Skeletal muscle tissue (tissue), 4 donors: ENCODE data around the gene UCK2. TPM values are rescaled to one million over a fixed set of nuclear protein-coding genes. Genes with fewer than 3 reads are reported as not detected.

Experiments used
- H3K27ac ChIP-seq: one replicate; pipeline ENCODE4 v1.7.0; 2013; ENCODE audit warnings: mild to moderate bottlenecking, low read depth, low read length, inconsistent platforms
- H3K27me3 ChIP-seq, 3 donors: one replicate each; pipeline ENCODE4 v1.7.0; 2013; ENCODE audit warnings: low read length in 3 of 3; ENCODE audit not compliant: control insufficient read depth in 3 of 3, insufficient read depth in 3 of 3
- H3K36me3 ChIP-seq, 3 donors: one replicate each; pipeline ENCODE4 v1.7.0; 2013; ENCODE audit warnings: low read length in 3 of 3; ENCODE audit not compliant: control insufficient read depth in 3 of 3, insufficient read depth in 3 of 3
- H3K4me1 ChIP-seq, 3 donors: one replicate each; pipeline ENCODE4 v1.7.0; 2013; ENCODE audit warnings: low read length in 3 of 3, mild to moderate bottlenecking in 3 of 3; ENCODE audit not compliant: control insufficient read depth in 3 of 3, insufficient read depth in 3 of 3
- H3K4me3 ChIP-seq, 3 donors: one replicate each; pipeline ENCODE4 v1.7.0; 2013; ENCODE audit warnings: low read length in 3 of 3
- H3K9ac ChIP-seq, 3 donors: one replicate each; pipeline ENCODE4 v1.7.0; 2013; ENCODE audit warnings: low read length in 3 of 3, mild to moderate bottlenecking in 3 of 3, moderate library complexity in 2 of 3, low read depth in 1 of 3
- H3K9me3 ChIP-seq, 3 donors: one replicate each; pipeline ENCODE4 v1.7.0; 2013; ENCODE audit warnings: low read length in 3 of 3; ENCODE audit not compliant: control insufficient read depth in 3 of 3
- total RNA-seq: library from RNA; depleted of rRNA; stranded (reverse); fragments of >200 nt; gene quantifications from one replicate; pipeline ENCODE4 v1.2.3, GENCODE V29; 2014
- donor health status: Osteomylitis.

Gene UCK2
- total RNA-seq, 1 donor from 2014 or later: 26.1 TPM

DNA sequence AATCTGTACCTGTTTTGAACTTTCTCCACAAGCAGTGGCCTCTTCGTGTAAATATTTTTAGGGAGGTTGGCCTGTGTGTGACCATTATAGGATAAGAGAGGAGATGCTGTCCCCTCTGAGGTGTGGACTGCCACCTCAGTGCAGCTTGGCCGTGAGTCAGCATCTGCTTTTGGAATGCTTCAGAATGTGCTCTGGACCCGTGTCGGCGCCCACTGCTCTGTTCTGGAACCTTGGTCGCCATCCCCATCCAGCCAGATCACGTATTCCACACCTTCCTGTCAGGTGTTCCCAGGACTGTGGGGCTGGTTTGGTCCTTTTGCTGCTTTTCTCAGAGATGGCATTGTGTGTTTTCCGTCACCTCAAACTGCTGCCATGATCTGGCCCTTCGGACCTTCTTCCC, 5.5 kb downstream of the UCK2 start:
- H3K27me3 ChIP-seq: no peaks in the 10 kb centered on the region
- H3K9ac ChIP-seq: peak overlapping the region in 1 of 3 donors; percentile 51
- no peaks in the 10 kb centered on the region for H3K36me3 ChIP-seq
- no peaks in the 10 kb centered on the region for H3K9me3 ChIP-seq
- H3K4me1 ChIP-seq: peaks cover 13 to 30% (median 16%) of the 10 kb centered on the region in 3 donors
- H3K4me3 ChIP-seq: no peak overlapping the region
- H3K27ac ChIP-seq: no peak overlapping the region

DNA sequence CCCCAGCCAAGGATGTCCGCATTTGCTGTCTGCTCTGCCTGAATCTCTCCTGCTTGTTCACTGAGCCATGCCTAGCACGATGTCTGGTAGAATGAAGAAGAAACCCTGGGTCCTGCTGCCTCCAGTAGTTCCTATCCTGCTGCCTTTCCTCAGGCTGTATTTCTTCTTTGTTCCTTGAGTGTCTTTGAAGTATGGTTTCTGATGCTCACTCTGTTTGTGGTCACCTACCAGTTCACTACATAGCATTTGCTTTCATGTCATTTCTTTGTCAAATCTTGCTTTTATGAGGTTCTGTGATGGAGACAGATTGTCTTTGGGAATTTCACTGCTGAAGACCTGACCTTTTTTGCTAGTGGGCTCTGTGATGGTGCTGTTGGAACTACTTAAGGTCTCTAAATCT, 5.9 kb downstream of the UCK2 start:
- Histone ChIP-seq H3K9me3 (no peaks in the 10 kb centered on the region), H3K4me3 (no peak overlapping the region), H3K27me3 (no peaks in the 10 kb centered on the region), H3K36me3 (no peaks in the 10 kb centered on the region), H3K4me1 (peaks cover 16 to 31% (median 16%) of the 10 kb centered on the region in 3 donors), H3K9ac (peak overlapping the region in 1 of 3 donors; percentile 51), H3K27ac (no peak overlapping the region)

DNA sequence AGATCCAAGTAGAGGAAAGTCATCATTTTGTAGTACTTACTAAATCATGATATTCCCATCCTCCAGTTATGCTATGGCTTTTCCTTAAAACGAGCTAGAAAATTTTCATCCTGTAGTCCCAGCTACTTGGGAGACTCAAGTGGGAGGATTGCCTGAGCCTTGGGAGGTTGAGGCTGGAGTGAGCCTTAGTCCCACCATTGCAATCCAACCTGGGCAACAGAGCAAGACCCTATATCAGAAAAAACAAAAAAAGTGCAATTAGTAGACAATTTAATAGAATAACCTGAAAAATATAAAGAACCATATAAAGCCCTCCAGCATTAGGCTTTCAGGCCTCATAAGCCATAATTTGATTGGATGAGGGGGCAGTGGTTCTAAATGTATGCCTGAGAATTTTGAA, 6.8 kb downstream of the UCK2 start:
- H3K9ac ChIP-seq: no peak overlapping the region
- H3K27me3 ChIP-seq: no peaks in the 10 kb centered on the region
- H3K27ac ChIP-seq: no peak overlapping the region
- H3K4me3 ChIP-seq: no peak overlapping the region
- peaks cover 9 to 23% (median 13%) of the 10 kb centered on the region in 3 donors for H3K4me1 ChIP-seq
- no peaks in the 10 kb centered on the region for H3K9me3 ChIP-seq
- H3K36me3 ChIP-seq: no peaks in the 10 kb centered on the region

DNA sequence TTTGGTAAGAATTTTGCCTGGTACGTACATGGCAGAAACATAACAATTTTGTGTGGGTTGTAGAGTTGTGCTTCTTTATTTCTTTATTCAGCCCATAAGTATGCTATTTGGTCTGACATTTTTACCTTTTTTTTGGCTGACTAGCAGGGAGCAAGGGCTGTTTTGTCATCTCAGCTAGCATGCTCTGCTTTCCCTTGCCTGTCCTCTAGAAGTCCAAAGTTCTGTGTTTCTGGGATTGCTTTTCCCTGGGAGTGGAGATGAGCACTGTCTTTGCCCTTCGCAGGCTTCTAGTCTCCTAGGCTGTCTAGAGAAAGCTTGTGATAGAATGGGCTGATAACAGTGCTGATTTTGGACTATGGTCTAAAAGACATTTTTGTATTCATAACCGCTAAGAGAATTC, 7.5 kb downstream of the UCK2 start:
- no peak overlapping the region for H3K9ac ChIP-seq
- no peaks in the 10 kb centered on the region for H3K36me3 ChIP-seq
- H3K4me3 ChIP-seq: no peak overlapping the region
- no peaks in the 10 kb centered on the region for H3K9me3 ChIP-seq
- H3K4me1 ChIP-seq: peaks cover 3 to 20% (median 7%) of the 10 kb centered on the region in 3 donors
- H3K27me3 ChIP-seq: no peaks in the 10 kb centered on the region
- no peak overlapping the region for H3K27ac ChIP-seq

DNA sequence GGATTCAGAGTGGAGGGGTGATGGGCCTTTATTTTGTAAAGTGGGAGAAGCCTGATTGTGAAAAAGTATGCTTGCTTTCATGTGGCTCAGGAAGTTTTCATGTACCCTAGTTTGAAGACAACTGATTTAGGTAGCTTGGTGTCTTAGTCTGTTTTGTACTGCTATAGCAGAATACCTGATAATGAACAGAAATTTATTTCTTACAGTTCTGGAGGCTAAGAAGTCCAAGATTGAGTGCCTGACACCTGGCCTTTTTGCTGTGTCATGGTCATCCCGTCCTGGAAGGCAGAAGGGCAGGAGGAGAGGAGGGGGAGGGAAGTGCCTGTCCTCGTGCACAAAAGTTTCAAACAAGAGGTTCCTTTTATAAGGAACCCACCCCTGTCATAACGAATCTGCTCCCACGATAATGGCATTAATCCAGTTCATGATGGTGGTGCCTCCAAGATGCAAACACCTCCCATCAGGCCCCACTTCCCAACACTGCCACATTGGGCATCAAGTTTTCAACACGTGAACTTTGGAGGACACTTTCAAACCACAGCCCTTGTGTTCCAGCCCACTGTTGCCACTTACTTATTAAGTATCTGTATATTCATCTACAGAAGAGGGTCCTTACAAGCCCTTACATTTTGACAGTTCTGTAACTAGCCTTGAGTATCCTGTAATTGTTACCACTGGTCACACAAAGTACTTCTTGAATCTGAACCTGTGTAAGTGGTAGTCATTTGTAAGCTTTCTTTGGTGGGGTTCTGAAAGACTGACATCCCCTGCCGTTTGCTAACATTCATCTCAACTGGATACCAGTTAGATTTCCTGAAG, 9.5 kb downstream of the UCK2 start:
- Histone ChIP-seq H3K27ac (no peak overlapping the region), H3K36me3 (no peaks in the 10 kb centered on the region), H3K9me3 (no peaks in the 10 kb centered on the region), H3K9ac (no peak overlapping the region), H3K27me3 (no peaks in the 10 kb centered on the region), H3K4me3 (peak overlapping the region in 1 of 3 donors; percentile 31), H3K4me1 (peaks cover 9 to 26% (median 14%) of the 10 kb centered on the region in 3 donors)

DNA sequence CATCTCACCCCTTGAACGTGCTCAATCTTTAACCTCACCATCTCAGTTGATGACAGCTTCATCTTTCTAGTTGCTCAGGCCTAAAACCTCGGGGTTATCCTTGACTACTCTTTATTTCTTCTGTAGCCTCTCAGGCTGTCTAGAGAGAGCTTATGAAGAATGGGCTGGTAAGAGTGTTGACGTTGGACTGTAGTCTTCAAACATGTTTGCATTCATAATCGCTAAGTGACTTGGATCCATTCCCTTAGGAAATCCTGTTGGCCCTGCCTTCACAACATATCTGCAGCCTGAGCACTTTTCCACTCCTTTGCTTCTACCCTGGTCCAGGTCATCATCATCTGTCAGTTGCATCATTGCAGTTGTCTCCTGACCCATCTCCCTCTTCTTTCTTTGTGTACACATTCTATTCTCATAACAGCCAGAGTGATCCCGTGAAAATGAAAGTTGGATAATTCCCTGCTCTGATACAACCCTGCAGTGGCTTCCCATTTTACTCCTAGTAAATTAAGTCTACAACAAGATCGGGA, 10.5 kb downstream of the UCK2 start:
- no peaks in the 10 kb centered on the region for H3K9me3 ChIP-seq
- H3K9ac ChIP-seq: no peak overlapping the region
- peaks cover 19 to 35% (median 23%) of the 10 kb centered on the region in 3 donors for H3K4me1 ChIP-seq
- no peak overlapping the region for H3K27ac ChIP-seq
- no peaks in the 10 kb centered on the region for H3K36me3 ChIP-seq
- no peak overlapping the region for H3K4me3 ChIP-seq
- H3K27me3 ChIP-seq: no peaks in the 10 kb centered on the region

DNA sequence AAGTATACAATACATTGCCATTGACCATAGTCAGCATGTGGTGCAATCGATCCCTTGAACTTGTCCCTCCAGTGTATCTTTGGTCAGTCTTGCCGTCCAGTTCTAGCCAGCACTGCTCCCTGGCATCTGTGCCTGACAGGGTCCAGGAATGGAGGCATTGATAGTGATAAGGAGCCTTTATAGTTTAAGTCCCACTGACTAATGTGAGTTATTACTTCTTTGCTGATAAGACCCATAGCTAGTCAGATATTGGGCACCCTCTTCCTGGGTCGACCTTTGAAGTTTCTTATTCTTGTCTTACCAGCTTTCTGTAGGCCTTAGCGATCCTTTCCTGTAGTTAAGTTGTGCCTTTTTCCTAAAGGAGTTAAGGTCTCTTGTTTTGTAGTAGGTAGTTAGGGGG, 13.0 kb downstream of the UCK2 start:
- Histone ChIP-seq H3K36me3 (no peaks in the 10 kb centered on the region), H3K27ac (no peak overlapping the region), H3K4me1 (peaks cover 25 to 36% (median 26%) of the 10 kb centered on the region in 3 donors), H3K9me3 (no peaks in the 10 kb centered on the region), H3K9ac (no peak overlapping the region), H3K27me3 (no peaks in the 10 kb centered on the region), H3K4me3 (no peak overlapping the region)

DNA sequence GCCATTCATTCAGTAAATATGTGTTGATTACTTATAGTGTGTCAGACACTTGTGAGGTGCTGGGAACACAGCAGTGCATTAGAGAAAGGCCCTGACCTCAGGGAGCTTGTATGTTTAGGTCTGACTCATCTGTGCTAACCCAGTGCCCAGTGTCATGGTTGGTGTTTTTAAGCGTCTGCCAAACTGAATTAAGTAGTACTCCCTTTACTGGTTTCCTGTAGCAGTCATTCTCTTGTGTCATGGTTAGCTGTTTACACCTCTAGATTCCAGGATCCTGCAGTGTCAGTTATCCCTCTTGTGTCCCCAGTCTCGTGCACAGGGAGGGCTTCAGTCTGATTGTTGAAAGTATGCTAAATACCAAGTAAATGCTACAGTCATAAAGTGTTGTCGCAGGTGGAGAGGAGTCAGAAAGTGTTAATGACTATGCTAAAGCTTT, 14.2 kb downstream of the UCK2 start:
- H3K36me3 ChIP-seq: no peaks in the 10 kb centered on the region
- no peak overlapping the region for H3K4me3 ChIP-seq
- peaks cover 25 to 35% (median 26%) of the 10 kb centered on the region in 3 donors for H3K4me1 ChIP-seq
- no peak overlapping the region for H3K27ac ChIP-seq
- no peaks in the 10 kb centered on the region for H3K9me3 ChIP-seq
- peak overlapping the region in 1 of 3 donors; percentile 9 for H3K9ac ChIP-seq
- no peaks in the 10 kb centered on the region for H3K27me3 ChIP-seq

DNA sequence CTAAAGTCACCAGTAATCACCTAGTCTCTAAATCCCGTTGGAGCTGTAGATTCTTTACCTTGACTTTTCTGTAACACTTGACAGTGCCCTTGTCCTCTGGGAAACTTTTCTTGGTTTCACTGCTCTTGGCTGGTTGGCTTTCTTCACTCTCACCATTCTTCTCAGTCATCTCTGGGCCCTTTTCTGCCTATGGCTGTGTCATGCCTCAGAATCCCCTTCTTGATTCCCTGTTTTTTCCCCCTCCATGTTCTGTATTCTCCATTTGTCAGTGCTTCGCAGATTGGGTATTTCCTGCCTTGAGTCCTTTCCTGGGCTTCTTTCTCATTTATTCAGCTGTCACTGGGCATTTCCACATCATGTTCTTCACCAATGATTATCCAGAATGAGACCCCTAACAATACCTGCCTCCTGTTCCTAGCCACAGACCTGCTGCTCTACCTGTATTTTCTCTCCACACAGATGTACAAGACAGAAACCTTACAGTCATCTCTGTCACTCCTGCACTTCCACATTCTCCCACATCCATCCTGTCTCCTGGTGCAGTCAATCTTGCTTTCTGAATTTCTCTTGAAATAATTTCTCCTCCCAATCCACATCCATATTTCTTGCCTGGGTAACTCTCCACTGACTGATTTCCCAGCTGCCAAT, 14.7 kb downstream of the UCK2 start:
- Histone ChIP-seq H3K36me3 (no peaks in the 10 kb centered on the region), H3K9ac (peak overlapping the region in 2 of 3 donors; percentile 17 to 47), H3K27ac (peak overlapping the region; percentile 15), H3K27me3 (no peaks in the 10 kb centered on the region), H3K9me3 (no peaks in the 10 kb centered on the region), H3K4me1 (peaks cover 23 to 29% (median 25%) of the 10 kb centered on the region in 3 donors), H3K4me3 (peak overlapping the region in 2 of 3 donors; percentile 7 to 20)

DNA sequence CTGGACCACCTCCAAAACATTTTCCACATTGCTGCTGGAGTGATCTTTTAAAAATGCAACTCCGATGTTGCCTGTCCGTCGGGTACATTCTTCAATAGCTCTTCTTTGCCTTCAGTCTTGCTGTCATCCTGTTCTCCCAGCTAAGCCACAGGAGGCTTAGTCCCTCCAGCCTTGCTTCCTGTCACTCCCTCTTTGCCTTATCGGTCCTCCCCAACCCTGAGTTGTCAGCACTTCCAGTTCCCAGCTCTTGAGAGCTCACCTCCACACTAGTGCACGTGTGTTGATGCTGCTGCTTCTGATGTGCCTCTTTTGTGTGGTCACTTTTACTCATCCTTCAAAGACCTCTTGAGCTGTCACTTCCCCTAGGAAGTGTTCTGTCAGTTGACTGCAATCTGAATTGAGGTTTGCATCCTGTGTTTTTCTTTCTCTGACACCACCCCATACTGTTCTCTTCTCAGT, 15.3 kb downstream of the UCK2 start:
- peak overlapping the region in 1 of 3 donors; percentile 7 for H3K4me3 ChIP-seq
- no peaks in the 10 kb centered on the region for H3K9me3 ChIP-seq
- peak overlapping the region in 2 of 3 donors; percentile 17 to 47 for H3K9ac ChIP-seq
- peaks cover 22 to 27% (median 25%) of the 10 kb centered on the region in 3 donors for H3K4me1 ChIP-seq
- H3K36me3 ChIP-seq: no peaks in the 10 kb centered on the region
- H3K27me3 ChIP-seq: no peaks in the 10 kb centered on the region
- peak overlapping the region; percentile 15 for H3K27ac ChIP-seq
